NCI-H1105 treated with DMSO at 0.1 percent for 48 hours (cell line): Measurements from ENCODE around the gene CIBAR2.
"Not testable (repeated sequence)": the region's sequence is repeated elsewhere in the genome, so short reads cannot be mapped to it uniquely, and the experiment has no call there.

ENCODE experiments used
- DNase-seq: peaks from one replicate; lab custom pipeline; 2025; lab: John Stamatoyannopoulos, UW

Gene CIBAR2

GRCh38 chr16:85062845-85063244 lies 49.4 kb downstream of the CIBAR2 start:
- DNase-seq = no peak

GRCh38 chr16:85062323-85062722 lies 49.9 kb downstream of the CIBAR2 start:
- no peak for DNase-seq

- no peak for DNase-seq
These were observed 50.7 kb downstream of the CIBAR2 start for GRCh38 chr16:85061566-85061965.

GRCh38 chr16:85058909-85059308 lies 53.4 kb downstream of the CIBAR2 start:
- DNase-seq = no peak

- no peak for DNase-seq
These were observed 54.3 kb downstream of the CIBAR2 start for GRCh38 chr16:85057948-85058347.

DNA sequence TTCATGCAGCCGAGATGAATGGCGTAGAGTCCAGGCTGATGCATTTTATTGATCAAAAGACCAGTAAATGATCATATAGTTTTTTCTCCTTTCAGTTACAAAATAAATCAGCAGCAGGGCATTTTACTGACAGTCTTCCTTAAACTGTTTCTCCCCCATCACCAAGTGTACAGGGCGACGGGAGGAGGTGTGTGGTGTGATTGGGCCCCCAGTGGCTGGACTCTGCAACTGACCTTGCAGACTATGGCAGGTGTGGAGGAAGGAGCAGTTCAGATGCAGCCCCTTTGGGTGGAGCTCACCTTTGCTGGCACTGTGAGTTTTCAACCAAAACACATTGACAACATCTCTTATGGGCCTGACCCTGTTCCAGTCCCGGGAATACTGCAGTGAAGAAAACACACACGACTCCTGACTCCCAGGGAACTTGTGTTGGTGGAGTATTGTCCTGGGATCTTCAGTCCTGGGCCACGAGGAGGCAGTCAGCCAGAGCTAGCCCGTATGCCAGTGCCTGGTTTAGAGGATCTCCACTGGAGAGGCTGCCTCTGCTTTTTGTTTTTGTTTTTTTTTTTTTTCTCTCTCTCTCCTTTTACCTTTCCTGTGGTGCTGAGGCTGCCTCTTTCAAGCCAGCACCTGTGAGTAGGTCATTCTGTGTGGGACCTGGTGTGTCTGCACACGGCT lies 54.9 kb downstream of the CIBAR2 start:
- no peak for DNase-seq

DNA sequence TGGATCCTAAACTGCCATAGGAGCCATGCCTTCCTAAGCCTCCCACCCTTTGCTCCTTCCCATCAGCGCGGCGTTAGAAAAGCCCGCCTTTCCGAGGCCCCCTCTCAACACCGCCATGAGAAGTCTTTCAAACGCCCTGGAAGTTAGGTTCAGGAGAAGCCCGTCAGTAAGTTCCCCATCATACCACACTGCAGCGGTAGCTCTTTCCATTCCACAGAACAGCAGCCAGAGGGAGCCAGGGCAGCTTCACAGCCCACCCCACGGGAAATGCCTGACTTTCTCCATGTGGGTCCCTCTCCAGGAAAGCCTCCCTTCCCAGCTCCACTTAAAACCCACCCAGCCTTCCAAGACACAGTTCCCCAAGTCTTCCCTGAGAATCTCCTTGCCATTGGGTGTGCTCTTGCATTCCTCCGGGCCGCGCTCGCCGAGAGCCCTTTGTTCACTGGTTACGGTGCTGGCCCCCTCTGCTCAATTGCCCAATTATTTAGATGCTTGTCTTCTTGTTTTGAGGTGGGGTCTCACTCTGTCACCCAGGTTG lies 56.0 kb downstream of the CIBAR2 start:
- DNase-seq = no peak

GRCh38 chr16:85055493-85056210 lies 56.6 kb downstream of the CIBAR2 start:
- no peak for DNase-seq

DNA sequence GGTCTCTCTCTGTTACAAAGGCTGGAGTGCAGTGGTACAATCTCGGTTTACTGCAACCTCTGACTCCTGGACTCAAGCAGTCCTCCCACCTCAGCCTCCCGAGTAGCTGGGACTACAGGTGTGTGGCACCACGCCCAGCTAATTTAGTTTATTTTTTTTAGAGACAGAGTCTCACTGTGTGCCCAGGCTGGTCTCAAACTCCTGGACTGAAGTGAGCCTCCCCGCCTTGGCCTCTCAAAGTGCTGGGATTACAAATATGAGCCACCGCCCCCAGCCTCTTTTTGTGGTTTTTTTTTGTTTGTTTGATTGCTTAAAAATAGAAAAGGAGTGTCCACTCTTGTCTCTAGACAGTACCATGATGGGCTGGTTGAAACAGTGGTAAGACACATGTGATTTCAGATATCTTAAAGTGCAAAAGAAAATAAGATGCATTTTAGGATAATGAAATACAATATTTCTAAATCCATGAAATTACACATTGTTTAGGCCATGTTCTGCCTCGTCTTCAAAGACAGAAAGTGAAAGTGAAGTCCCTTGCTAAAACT lies 57.3 kb downstream of the CIBAR2 start:
- DNase-seq = no peak

DNA sequence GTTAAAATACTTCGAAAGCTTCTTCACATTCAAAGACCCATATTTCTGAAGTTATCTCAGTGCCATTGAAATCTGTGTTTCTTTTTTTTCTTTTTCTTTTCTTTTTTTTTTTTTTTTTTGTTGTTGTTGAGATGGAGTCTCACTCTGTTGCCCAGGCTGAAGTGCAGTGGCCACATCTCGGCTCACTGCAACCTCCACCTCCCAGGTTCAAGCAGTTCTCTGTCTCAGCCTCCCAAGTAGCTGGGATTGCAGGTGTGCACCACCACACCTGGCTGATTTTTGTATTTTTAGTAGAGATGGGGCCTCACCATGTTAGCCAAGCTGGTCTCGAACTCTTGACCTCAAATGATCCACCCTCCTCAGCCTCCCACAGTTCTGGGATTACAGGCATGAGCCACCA lies 58.0 kb downstream of the CIBAR2 start:
- DNase-seq = not testable (repeated sequence)

DNA sequence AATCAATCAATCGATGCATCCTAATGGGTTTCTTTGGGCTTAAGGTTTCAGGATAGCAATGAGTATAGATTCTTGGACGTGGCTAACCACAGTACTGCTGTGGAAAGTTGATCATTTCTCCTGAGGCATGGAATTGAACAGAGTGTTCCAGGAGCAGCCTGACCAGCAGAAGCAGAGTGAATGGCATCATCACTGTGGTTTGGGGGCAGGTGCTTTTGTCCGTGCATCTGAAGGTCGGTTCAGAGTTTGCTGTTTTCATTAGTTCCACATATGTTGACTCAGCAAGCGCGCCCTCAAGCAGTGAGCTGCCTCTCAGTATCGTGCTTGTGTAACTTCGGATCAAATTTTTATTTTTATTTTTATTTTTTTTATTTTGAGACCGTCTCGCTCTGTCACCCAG lies 59.7 kb downstream of the CIBAR2 start:
- no peak for DNase-seq

- DNase-seq = no peak
These were observed 60.6 kb downstream of the CIBAR2 start for GRCh38 chr16:85051683-85052082.

GRCh38 chr16:85051067-85051581 lies 61.1 kb downstream of the CIBAR2 start:
- DNase-seq = no peak

GRCh38 chr16:85049706-85050305 lies 62.5 kb downstream of the CIBAR2 start:
- no peak for DNase-seq

- DNase-seq = no peak
These were observed 63.2 kb downstream of the CIBAR2 start for GRCh38 chr16:85048921-85049562.
